Left ventricle myocardium inferior (tissue), 1 donor: ENCODE data around the gene LY9. TPM values are rescaled to one million over a fixed set of nuclear protein-coding genes. Genes with fewer than 3 reads are reported as not detected.

Experiments used
- DNase-seq: peaks from one replicate; pipeline ENCODE4 v3.0.0-alpha.2; 2020
- H3K27ac ChIP-seq: fragments of 200-600 bp; replicated peaks from 2 replicates; pipeline ENCODE4 v1.8.0; 2021
- H3K27me3 ChIP-seq: fragments of 200-600 bp; 2 replicates; pipeline ENCODE4 v1.8.0; 2021; ENCODE audit warnings: low read depth
- H3K36me3 ChIP-seq: fragments of 200-600 bp; 2 replicates; pipeline ENCODE4 v1.8.0; 2021
- H3K4me1 ChIP-seq: fragments of 200-600 bp; 2 replicates; pipeline ENCODE4 v1.8.0; 2021
- H3K4me3 ChIP-seq: fragments of 200-600 bp; 2 replicates; pipeline ENCODE4 v1.8.0; 2021; ENCODE audit warnings: mild to moderate bottlenecking, moderate library complexity
- H3K9me3 ChIP-seq: fragments of 200-600 bp; replicated peaks from 2 replicates; pipeline ENCODE4 v1.8.0; 2021
- intact Hi-C: fragments of 100-400 bp; cut with micrococcal nuclease; formaldehyde crosslinking; loops from one replicate; pipeline ENCODE4 v1.11.0; 2022
- total RNA-seq: library from RNA; stranded (reverse); fragmentation: NEBNext Ultra II Directional; extraction: Animal tissue kit (Norgen Biotek cat#: 25700); gene quantifications from one replicate; pipeline ENCODE4 v1.2.1, GENCODE V29; 2021
- TF ChIP-seq, protein P1 (sequence below): fragments of 200-600 bp; IDR thresholded peaks from 2 replicates; pipeline ENCODE4 v1.8.0; 2021; ENCODE audit warnings: antibody characterized with exemption, mild to moderate bottlenecking, borderline replicate concordance
- donor health status: DM: no; HTN: yes; CAD: no; lungs with severe emphysema.

The LY9 gene
- total RNA-seq, 1 donor from 2014 or later, result not detected

DNA sequence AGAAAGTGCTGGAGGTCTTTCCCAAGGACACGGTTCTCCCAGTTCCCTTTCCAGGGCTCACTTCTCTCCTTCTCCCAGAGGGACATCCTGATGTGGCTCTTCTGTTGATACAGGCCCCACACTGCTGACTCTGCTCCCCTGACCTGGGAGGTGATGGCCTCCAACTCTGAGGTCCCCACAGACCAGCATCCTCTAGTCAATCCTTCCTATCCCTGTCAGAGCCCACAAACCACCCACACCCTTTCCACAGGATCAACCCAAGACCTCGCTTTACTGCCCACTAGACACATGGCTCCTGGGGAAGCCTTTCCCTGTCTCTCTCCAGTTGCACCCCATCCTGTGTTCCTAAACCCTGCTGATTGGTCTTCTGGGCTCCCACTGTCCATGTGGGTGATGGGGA lies 45.4 kb upstream of the LY9 start:
- DNase-seq, result no peak
- Histone ChIP-seq H3K27ac (no peak overlapping the region), H3K36me3 (no peaks in the 10 kb centered on the region), H3K4me1 (no peaks in the 10 kb centered on the region), H3K9me3 (no peaks in the 10 kb centered on the region), H3K27me3 (peaks cover 49% of the 10 kb centered on the region), H3K4me3 (no peak overlapping the region)
- intact Hi-C loops, result no loop called here
- TF ChIP-seq, protein P1, sequence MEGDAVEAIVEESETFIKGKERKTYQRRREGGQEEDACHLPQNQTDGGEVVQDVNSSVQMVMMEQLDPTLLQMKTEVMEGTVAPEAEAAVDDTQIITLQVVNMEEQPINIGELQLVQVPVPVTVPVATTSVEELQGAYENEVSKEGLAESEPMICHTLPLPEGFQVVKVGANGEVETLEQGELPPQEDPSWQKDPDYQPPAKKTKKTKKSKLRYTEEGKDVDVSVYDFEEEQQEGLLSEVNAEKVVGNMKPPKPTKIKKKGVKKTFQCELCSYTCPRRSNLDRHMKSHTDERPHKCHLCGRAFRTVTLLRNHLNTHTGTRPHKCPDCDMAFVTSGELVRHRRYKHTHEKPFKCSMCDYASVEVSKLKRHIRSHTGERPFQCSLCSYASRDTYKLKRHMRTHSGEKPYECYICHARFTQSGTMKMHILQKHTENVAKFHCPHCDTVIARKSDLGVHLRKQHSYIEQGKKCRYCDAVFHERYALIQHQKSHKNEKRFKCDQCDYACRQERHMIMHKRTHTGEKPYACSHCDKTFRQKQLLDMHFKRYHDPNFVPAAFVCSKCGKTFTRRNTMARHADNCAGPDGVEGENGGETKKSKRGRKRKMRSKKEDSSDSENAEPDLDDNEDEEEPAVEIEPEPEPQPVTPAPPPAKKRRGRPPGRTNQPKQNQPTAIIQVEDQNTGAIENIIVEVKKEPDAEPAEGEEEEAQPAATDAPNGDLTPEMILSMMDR, result no peak

DNA sequence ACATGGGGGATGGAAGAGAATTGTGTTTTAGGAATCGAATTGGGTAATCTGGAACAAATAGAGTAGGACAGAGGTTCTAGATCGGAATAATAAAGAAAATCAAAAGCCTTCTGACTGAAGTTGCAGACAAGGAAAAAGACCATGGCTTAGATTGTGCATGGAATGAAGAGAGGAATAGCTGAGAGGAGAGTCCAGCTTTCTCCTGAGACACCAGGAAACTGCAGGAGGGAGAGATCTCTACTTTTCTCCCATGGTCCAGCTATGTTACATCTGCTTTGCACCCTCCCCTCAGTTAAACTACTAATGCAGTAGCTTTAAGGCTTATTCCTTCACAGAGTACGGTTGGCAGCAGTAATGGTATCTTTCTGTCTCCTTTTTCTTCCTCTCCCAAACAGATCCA lies 43.6 kb upstream of the LY9 start:
- no peak overlapping the region for H3K4me3 ChIP-seq
- H3K9me3 ChIP-seq, result no peaks in the 10 kb centered on the region
- no peak overlapping the region for H3K27ac ChIP-seq
- DNase-seq, result no peak
- TF ChIP-seq, protein P1, result no peak
- no peaks in the 10 kb centered on the region for H3K4me1 ChIP-seq
- no peaks in the 10 kb centered on the region for H3K36me3 ChIP-seq
- intact Hi-C loops, result no loop called here
- H3K27me3 ChIP-seq, result peaks cover 49% of the 10 kb centered on the region

DNA sequence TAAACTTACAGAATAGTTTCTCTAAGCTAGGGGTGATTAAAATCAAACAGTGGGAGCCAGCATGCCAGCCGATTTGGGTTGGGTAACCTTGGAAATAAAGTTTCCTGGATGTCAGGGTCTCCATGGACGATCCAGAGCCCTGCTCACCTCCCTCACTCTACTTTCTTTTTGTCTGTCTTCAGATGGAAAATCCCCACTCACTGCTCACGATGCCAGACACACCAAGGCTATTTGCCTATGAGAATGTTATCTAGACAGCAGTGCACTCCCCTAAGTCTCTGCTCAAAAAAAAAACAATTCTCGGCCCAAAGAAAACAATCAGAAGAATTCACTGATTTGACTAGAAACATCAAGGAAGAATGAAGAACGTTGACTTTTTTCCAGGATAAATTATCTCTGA lies 43.0 kb upstream of the LY9 start:
- TF ChIP-seq, protein P1, result no peak
- Histone ChIP-seq H3K36me3 (no peaks in the 10 kb centered on the region), H3K9me3 (no peaks in the 10 kb centered on the region), H3K4me3 (no peak overlapping the region), H3K4me1 (no peaks in the 10 kb centered on the region), H3K27me3 (peaks cover 49% of the 10 kb centered on the region), H3K27ac (no peak overlapping the region)
- intact Hi-C loops, result no loop called here
- DNase-seq, result no peak

DNA sequence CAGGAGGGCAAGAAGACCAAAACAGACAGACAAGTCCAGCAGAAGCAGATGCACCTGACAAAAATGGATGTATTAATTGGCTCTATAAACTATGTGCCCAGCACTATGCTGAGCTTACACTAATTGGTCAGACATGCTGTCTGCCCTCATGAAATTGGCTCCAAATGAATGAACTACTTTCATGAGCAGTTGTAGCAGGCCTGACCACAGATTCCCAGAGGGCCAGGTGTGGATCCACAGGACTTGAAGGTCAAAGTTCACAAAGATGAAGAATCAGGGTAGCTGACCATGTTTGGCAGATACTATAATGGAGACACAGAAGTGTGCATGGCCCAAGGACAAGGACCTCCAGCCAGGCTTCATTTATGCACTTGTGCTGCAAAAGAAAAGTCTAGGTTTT lies 42.4 kb upstream of the LY9 start:
- no peak overlapping the region for H3K27ac ChIP-seq
- no peaks in the 10 kb centered on the region for H3K4me1 ChIP-seq
- TF ChIP-seq, protein P1, result no peak
- DNase-seq, result no peak
- H3K9me3 ChIP-seq, result no peaks in the 10 kb centered on the region
- no peaks in the 10 kb centered on the region for H3K36me3 ChIP-seq
- intact Hi-C loops, result no loop called here
- H3K4me3 ChIP-seq, result no peak overlapping the region
- H3K27me3 ChIP-seq, result peaks cover 43% of the 10 kb centered on the region

DNA sequence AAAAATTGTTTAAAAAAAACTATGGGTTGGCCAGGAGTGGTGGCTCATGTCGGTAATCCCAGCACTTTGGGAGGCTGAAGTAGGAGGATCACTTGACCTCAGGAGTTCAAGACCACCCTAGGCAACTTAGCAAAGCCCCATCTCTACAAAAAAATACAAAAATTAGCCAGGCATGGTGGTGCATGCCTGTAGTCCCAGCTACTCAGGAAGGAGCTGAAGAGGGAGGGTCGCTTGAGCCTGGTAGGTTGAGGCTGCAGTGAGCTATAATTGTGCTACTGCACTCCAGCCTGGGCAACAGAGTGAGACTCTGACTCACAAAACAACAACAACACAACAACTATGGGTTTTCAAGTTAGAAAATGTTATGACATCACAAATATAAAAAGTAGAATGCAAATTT lies 40.5 kb upstream of the LY9 start:
- Histone ChIP-seq H3K9me3 (no peaks in the 10 kb centered on the region), H3K4me3 (no peak overlapping the region), H3K36me3 (no peaks in the 10 kb centered on the region), H3K4me1 (no peaks in the 10 kb centered on the region), H3K27me3 (peaks cover 24% of the 10 kb centered on the region), H3K27ac (no peak overlapping the region)
- TF ChIP-seq, protein P1, result no peak
- no peak for DNase-seq
- intact Hi-C loops, result no loop called here
